Activated T-cell treated with anti-CD3 and anti-CD28 coated beads, Interleukin-2, amount 50 U/mL, for 48 hours (primary cell): Measurements from ENCODE around the gene SLIT3.

Experiments
- DNase-seq, 2 experiments: peaks; one replicate each; pipeline ENCODE4 v3.0.0-alpha.2; 2020

The SLIT3 gene

DNA sequence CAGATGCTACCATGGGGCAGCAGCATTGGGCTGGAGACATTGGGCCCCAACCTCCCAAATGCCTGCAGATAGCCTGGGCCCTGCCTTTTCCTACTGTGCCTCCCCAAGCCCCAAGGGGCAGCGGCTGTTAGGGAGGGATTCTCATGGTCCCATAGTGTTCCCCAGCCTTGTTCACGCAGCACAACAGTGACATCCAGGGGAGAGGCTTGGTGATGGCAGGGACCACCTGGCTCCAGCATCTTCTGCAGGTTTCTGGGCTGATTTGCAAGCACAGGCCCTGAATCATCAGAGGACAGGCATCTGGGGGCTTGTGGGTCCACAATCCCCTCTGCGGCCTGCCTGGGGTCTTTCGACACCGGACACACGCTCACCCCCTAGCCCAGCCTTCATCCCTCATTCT lies 354.6 kb downstream of the SLIT3 start:
- DNase-seq: peak; percentile 38 to 54

DNA sequence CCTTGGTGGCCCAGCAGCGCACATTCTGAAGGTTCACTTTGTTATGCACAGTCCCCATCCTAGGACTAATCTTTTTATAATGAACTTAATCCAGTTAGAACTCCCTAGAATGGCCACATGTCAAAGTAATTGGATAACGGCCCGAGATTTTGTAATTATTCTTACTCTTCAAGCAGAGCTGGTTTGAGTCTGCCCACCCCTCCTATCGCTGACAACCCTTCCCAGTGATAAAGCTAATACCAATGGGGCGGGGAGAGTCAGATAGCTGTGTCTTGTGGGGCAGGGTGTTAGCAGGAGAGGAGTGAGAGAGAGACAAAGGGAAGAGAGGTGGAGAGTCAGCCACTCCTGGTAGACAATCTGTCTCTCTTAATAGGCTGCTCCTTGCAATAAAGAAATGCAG lies 356.9 kb downstream of the SLIT3 start:
- no peak for DNase-seq

DNA sequence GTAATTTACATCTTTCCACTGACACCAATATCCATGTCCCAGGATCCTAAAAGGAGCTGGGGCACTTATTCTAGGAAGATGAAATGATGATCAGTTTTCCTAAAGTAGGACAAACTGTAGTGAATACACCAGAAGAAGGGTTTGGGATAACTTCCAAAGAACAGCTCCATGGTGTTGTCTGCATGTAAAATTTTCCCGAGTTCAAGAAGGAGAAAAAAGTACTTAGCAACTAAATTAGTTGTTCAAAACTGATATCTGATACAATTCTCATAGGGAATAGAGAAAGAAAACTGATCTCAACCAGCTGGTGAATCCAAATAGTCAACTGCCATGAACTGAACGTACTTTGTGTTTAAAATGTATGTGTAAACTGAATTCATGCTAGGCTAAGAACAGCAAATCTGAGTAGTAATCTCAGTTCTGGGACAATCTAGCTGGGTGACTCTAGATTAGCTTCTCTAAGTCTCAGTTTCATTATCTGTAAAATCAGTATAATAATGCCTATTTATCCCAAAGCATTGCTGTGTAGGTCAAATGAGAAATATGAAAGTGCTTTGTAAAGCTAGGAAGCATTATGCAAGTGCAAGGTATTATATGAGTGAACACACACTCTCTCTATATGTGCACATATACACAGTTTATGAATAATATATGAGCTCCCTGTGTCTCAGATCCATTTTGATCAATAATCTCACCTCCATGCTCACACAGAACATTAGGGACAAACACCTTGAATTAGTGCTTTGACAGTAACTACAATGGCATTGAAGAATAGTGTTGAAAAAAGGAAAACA lies 357.7 kb downstream of the SLIT3 start:
- no peak for DNase-seq

DNA sequence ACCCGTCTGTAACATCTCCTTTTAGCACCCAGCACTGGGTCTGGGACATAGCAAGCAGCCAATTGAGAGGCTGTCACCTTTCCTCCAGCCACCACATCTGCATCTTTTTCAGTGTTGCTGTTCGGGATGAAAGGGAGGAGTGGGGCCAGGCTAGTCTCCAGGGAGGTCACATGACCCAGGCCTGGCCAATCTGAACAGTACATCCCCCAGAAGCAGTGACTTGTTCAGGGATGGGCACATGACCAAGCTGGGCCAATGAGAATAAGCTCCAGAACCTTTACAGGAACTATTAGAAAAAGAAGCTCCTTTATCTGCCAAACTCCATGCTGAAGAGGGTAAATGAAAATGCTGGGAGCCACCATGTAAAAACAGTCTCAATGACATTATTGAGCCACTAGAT lies 359.0 kb downstream of the SLIT3 start:
- no peak for DNase-seq

DNA sequence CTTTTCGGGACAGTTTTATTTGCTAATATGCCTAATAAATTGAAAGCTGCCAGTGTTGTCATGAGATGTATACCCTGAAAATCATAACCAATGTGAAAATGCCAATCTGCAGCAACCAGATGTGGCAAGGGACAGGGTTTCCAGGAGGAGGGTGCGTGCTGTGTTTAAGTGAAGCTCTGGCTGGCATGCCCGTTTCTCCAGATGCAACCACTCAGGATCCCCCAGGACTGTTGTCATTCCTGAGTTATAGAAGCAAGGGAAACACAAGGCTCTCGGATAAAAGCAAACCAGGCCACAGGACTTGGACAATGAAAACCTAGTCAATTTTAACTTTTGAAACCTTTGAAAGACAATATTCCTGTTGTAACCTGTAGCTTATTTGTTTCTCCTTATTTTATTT lies 360.2 kb downstream of the SLIT3 start:
- DNase-seq: no peak

DNA sequence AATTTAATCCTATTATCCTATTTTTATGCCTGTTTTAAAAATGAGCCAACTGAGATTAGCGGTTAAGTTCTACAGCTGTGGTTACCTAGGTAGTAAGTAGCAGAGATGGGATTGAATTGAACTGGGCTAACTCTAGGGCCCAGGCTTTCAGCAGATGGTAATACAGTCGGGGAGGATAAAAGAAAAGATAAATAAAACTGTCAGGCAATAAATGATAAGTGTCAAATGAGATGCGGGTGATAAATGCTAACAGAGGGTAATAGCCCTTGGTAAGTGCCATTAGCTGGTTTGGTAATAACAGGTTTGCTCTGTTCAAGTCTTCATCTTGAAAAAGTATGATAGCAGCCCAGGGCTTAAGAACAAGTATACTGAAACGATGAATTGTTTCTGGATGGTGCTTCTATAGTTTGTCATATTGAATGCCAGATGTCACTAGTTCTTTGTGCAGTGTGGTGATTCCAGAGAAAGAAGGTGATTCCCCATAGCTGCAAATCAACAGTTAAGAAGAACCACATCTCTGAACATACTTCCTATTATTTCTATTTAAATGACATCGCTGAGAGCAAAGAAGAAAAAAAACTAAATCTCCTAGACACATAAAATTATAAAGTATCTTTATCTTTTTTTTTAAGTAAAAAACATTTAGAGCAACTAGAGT lies 360.9 kb downstream of the SLIT3 start:
- DNase-seq: no peak

DNA sequence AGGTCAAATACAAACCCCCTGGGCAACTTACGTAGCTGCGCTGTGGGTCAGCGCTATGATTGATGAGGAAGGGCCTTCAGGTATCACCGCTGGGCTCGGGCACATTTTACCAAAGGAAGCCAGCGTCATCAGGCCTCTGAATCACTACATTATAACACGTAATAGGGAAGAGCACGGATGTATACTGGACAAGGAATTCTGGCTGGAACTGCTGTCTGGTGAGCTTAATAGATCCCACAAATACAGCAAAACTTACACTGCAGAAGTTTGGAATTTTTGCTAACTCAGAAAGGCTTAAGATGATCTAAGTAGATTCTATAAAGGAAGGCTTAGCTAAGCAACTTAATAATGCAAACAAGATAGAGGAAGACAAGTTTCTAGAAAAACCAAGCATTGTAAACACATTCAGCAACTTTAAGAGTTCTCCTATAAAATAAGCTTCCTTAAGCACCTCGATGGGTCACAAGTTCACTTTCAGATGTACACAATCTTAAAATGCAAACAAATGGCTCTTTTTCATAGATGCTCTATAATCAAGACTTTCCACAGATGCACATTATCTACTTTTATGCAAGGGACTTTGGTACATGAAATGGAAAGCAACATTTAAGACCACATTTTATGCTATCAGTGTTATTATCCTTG lies 361.7 kb downstream of the SLIT3 start:
- no peak for DNase-seq

DNA sequence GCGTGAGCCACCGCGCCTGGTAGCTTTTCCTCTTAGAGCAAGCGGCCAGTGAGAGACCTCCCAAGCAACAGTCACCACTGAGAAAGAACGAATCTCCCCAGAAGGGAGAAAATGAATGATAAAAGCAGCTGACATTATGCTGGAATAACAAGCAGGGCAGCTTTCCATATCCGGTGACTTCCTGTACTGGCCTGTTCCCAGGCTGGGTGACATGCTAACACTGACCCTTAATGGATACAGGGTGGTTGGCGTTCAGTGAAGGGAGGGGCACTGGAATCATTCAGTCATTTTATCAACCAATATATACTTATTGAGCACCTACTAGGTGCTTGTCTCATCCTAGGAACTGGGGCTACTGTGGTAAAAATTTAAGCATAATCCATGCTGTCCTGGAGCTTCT lies 364.4 kb downstream of the SLIT3 start:
- DNase-seq: no peak

DNA sequence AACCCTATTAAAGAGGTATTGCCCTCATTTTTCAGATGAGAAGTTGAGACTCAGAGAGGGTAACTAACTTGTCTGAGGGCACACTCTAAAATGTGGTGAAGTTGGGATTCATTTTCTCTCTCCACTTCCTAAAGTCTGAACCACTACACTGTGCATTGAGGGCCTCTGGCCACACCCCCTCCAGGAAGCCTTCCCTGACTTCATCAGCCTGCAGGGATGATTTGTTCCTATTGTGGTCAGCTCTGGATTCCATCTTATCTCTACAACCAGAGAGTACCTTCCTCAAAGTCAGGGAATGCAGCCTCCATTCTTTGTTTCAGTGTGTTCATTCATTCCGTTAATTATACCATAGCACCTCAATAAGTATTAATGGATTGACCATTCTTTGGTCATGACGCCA lies 365.8 kb downstream of the SLIT3 start:
- DNase-seq: no peak

DNA sequence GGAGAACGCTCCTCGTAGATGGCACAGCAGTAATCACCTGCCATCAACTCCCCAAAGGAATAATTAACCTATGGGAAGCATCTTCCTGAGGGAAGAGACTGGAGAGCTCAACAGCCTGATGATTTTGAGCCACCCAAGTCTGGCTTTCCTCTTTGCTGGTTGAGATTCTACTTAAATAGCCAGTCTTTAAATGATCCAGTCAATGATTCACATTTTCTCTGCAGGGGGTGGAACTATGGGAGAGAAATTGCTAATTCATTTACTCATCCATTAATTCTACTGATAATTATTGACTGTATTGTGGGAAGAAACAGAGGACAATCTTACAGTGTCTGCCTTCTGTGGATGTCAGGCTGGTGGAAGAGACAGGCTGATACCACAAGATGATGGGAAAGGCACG lies 366.8 kb downstream of the SLIT3 start:
- DNase-seq: no peak

DNA sequence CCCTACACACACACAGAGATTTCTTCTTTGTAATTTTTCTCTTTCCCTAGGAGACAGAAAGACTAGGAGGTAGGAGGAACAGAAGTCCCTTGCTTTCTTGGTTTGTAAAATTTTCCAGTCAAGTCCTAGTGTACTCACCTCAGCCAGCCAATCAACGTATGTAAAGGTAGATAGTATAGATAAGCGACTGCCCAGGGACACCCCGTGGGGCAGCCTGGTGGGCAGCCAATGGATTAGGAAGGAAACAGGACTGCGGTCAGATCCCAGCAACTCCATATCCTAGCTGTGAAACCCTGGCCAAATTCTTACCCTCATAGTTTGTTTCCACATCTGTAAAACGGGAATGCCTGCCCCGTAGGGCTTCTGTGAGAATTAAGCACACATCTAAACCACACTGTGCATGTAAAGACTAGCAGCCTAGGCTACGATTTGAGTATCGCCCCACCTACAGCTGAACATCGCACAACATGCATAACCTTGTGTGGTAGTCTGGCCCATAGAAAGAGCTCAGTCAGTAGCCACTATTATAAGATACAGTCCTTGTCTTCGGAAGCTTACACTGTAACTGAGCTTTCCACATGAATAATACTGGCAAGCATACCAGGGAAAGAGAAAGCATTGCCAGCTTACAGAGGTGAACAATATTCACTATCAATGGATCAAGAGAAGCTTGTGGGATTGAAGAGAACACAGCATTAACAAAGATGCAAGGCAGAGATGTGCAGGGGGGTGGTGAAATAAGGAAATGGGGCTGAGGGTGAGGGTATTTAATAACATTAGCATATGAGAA lies 368.3 kb downstream of the SLIT3 start:
- no peak for DNase-seq

DNA sequence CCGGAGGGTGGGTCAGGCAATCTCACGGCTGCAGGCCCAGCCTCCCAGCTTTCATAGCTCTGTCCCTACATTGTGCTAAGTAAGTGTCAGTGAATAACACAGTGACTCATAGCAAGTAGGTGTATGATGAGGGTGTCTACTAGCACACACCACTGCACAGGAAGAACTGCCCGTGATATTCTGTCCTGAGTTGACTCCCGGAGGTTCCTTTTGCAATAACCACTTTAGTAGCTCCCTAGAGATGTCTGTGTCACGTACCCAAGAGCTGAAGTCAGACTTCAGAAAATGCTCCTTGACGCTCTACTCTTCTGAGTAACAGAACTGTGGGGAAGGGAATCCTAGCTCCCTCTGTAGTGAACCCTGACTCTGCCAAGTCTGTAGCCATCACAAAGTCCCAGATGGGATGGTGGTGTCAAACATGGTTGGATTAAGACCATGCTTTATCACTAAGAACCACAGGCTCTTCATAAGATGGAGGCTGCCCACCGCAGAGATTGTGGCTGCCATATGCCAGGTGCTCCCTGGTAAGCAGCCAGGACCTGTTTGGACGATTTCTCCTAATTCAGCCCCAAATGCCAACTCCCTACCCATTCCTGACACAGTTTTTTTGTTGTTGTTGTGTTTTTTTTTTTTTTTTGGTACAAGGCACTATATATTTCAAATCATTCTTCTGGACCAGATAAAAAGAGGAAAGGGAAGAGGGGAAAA lies 369.1 kb downstream of the SLIT3 start:
- no peak for DNase-seq

DNA sequence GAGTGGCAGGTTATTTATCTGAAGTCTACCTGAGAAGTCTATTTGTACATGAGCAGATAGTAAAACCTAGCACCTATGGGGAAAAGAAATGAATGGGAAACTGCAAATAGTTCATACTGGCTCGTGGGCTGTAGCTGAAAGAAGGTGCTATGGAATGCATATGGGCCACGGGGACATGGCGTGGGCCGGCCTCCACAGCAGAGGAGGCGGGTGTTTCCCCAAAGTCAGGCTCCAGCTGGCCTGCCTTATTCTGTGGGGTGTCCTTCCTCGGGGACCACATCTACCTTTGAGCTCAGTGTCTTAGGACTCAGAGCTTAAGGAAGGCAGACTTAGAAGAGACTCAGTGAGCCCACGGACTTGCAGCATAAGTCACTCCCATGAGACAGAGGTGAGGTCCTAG lies 371.3 kb downstream of the SLIT3 start:
- no peak for DNase-seq

DNA sequence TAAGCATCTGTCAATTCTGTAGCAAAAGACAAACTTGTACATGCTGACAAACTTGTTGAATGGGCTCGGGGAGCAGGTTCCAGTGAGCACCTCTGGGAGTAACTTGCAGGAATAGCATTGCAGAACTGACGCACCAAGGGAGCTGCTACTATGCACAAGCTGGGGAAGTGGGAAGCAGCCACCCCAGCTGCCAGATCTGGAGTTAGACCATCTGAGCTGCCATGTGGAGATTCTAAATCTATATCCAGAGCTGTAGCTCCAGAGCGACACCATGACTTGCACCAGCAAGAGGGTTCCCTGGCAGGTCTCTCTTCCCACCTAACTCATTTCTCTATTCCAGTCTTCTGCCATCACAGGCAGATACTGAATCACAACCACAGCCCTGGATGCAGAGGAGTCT lies 375.8 kb downstream of the SLIT3 start:
- no peak for DNase-seq

DNA sequence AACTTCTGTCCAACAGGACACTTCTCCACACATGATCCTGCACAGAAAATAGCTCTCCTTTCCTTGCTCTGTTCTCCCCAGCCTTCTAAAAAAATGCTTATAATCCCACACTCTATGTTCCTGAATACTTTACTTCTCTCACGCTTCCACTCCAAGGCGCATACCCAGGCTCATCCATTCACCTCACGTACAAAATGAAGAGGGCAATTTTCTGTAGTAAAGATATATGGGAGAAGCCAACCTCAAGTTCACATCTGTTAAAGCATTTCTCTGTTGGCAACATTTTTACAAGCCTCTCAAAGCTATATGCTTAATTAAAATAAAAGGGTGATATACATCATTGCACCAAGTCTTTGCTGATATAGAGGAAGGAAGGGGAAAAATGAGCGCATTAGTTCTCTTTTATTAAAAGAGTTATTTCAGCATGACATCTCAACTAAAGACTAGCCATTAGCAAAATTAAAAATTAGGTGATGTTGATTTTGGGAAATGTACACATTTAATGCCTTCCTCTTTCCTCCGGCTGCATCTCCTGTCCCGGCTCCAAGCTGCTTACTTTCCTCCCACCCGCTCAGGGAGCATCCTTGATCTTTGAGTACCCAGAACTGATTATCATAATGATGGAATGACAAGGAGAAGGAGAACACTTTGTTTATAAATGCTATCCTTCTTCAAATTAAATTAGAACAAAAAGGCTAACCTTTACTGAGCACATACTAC lies 379.6 kb downstream of the SLIT3 start:
- DNase-seq: no peak

DNA sequence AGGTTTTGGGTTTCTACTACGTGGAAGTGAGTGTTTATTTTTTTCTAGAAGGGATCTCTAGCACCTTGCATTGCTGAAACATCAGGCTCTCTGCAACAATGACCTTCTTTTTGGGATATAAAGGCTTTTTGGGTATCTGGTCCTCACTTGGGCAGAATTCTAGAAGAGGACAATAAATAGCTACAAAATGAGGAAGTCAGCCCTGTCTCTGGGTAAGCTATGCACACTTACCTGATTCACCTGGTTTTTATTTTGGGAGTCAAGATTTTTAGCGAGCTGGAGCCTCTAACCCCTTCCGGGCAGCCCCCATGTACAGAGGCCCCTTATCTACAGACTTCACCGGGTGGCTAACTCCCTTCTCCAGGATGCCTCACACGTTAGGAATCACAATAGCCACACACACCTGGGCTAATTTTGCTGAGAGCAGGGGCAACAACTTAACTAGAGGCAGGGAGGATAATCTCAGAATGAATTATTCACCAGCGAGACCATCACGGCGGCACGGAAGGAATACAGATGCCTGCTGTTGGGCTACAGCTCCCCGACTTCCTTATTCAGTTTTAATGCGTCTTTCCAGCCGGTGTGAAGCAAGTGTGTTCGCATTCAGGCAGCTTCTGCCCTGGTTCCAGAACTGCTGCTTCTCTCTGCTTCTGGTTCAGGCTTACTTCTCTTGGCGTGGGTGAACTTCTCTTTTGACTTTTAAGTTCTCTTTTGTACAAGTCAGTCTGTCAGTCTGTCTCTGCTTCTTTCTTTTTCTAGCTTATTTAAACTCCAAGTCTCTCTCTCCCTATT lies 380.7 kb downstream of the SLIT3 start:
- no peak for DNase-seq

DNA sequence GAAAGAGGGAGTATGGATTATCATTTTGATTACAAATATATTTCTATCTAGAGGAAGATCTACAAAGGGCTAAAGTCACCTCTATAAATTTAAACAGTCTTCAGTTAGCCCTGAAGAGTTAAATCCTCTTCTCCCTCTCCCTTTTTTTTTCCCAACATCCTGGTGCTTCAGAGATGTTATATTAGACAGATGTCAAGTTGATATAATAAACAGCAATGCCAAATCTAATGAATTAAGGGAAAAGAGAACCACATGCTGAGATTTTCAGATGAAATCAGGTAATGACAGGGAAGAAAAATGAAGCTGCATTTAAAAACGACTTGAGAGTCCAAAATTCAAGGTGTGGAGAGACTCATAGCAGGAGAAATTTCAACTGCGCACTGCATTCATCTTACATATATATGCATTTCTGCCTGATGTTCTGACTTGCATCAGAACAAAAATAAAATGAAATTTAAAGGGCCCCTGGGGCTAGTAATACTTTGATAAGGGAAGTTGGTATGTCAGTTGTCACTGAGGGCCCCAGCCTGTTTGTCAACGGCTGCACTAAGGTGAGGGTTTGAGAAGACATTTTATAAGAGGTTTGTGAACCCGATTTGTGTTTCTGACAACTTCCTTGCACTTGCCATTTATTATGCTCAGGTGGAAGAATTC lies 382.9 kb downstream of the SLIT3 start:
- DNase-seq: no peak

DNA sequence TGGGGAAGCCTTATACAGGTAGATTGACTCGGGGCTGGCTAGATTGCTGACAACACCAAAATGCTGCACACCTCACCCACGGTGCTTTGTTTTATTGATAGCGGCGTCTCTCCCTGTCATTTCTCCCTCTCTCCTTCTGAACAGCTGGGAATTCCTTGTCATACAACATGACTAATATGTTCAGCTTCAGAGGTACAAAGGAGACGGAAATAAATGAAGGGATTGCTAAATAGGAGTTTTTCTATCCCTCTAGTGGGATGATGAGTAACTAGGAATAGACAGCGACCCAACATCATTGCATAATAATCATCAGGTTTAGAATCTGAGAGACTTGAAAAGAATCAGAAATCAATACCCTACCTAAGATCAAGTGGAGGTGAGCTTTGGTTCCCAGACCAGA lies 384.1 kb downstream of the SLIT3 start:
- DNase-seq: no peak

DNA sequence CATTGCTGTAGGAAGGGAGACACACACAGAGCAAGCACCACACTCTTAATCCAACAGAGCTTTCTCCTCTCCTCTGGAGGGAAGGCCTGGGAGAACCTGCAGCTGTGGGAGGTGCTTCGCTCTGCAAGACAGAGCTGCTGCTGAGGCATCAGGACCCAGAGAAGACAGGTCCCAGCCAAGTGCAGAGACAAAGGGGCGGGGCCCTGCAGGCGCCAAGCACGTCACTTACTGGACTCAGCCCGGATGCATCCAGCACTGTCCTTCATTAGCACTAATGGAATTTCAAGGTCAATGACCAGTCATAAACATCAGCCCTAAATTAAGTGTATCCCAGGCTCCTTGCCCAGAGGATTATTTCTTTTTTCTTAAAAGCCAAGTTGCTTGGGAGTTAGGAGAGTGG lies 384.7 kb downstream of the SLIT3 start:
- DNase-seq: no peak

DNA sequence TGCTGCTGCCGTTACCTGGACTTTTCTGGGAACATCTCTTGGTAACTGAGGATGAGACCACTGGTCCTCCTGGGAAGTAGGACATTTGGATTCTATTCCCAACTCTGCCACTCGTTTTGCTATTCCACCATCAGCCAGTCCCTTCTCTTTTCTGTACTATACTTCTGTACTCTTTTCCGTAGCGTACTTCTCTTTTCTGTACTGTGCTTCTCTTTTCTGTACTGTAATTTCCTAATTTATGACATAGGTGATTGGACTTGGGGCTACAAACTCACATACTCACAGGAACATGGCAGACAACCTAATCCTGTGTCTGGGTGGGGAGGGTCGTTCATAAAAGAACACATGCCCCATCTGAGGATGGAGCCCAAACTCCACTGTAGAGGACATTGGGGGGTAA lies 386.4 kb downstream of the SLIT3 start:
- no peak for DNase-seq

DNA sequence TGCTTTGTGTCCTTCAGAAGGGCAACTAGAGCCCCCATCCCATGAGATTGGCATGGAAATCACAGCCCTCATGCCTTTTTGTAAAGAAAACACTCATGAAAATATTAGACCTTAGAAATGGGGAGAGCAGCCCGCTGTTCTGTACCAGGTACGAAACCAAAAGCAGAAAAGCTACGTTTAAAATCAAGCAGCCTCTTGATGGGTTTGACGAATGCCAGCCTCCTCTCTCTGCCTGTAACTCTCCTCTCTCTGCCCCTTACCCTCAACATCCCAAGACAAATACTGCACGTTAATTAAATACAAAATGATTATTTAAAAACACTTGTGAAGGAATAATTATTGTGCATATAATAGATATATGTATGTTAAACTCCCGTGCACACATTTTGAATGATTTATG lies 390.1 kb downstream of the SLIT3 start:
- DNase-seq: no peak
